HL-60/S4 (cell line): Measurements from ENCODE around the gene NCOA1.
"Not testable (repeated sequence)": the region's sequence is repeated elsewhere in the genome, so short reads cannot be mapped to it uniquely, and the experiment has no call there.

Experiments
- in situ Hi-C: fragments of 300-500 bp; cut with MboI; formaldehyde crosslinking; loops from 2 replicates; pipeline ENCODE4 v1.14.3; 2022; ENCODE audit warnings: low sequenced_read_pairs

The NCOA1 gene

DNA sequence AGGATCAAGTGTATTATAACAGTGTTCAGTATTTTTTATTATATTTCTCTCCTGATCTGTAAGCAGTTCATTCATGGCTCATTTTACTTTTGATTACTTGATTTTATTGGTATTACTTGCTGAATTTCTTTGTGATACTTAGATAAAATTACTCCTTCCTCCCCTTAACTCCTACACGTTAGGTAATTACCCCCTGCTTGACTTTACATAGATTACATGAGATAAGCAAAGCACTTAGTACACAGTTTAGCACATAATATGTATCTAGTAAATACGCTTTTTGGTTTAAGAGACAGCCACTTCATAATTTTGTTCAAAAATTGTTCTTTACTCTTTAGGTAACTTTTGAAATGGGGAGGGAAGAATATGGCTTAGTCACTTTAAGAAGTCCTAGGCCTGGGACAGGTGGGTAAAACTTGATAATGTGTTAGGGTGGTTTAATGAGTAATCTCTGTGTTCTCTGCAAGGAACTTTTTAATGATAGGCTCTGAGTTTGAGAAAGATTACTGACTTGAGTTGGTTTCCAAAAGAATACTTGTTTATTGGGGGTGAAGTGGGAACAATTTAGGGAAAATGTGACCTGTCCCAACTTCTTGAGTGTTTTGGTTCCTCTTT lies 80.9 kb downstream of the NCOA1 start:
- in situ Hi-C loops: no loop called here

DNA sequence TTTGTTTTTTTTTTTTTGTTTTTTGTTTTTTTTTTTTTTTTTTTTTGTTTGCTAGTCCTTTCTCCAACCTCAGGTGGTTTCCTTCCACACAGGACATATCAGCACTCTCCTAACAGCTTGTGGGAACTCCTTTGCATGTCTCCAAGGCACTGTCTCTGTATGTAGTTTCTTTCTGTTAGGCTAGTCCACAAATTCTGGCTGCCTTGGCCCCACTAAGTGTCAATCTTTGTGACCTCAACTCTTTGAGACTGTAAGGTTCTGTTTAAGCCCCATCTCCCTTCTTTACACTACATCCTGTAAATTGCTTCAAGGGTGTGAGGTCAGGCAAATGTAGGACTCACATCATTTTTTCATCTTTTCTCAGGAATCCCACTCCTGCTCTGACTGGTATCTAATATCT lies 85.1 kb downstream of the NCOA1 start:
- in situ Hi-C loops: no loop called here

DNA sequence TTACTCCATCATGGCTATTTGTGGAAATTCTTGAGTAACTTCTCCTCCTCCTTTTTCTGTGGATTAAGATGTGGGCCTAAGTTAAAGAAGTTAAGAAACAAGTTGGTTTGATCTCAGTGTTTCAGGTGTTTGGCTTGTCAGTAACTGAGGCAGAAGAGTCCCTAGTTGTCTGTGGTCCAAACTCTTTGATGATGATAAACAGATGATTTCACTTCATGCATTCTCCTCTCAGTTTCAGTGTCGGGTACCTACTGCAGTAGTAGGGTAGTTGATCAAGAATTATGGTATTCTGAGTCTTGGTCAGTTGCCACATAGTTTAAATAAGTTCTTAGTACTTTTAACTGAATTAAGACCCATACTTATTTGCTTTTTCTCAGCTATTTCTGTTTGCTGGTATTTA lies 85.6 kb downstream of the NCOA1 start:
- in situ Hi-C loops: no loop called here

DNA sequence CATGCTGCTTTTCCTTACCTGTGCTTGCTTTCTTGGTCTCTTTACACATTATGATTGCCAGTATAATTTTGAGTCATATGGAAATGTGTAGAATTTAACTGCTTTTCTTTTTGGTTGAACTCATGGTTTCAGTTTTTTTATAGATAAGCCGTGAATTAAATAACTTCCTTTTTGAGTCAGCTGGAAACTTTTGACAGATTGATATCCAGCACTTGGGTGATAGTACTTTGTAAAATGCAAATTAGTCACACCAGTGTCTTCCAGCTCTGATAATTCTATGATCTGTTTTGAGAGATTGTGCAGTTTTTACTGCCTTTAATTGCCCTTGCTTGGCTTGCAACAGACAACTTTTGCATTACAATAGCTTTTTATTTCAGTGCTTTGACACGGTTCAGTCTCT lies 86.4 kb downstream of the NCOA1 start:
- in situ Hi-C loops: no loop called here

DNA sequence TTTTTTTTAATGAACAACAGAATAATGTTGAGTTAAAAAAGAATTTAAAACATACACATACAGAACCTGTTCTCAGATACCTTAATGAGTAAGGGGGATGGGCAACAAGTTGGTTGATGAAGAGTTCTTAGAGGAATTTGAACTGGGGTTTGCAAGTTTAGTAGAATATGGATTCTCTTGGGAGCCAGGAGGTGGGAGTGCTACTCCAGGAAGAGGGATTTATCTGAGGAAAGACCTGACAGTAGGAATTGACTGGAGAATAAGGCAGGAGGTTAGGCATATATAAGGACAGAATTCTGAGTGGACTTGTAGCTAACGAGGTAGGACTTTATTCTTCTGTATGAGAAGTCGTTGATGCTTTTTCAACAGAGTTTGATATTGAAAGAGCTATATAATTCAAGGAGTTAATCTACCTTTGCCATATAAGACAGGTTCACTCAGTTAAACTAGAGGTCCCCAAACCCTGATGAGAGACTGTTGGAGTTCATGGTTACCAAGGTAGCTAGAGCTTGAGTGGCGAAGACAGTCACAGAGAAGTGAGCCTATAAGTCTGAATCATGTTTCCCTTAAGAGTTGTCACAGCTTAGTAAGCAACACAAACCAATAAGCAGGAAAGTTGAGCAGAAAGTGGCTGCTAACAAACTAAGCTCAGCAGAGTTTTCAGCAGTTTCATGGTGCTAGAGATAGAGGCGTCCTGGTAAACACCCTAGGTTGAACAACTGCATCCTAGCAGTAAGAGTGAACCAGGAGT lies 88.2 kb downstream of the NCOA1 start:
- in situ Hi-C loops: no loop called here

DNA sequence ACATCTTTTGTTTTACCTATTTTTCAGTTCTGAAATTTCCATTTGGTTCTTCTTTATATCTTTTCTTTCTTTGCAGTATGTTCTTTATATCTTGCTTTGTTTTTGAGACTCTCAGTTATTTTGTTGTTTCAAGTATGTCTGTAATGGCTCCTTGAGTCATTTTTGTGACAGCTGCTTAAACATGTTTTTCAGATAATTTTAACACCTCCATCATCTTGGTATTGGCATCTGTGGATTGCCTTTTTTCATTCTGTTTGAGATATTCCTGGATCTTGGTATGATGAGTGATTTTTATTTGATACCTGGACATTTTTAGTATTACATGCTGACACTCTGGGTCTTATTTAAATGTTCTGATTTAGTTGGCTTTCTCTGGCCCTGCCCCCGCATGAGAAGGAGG lies 89.5 kb downstream of the NCOA1 start:
- in situ Hi-C loops: no loop called here

DNA sequence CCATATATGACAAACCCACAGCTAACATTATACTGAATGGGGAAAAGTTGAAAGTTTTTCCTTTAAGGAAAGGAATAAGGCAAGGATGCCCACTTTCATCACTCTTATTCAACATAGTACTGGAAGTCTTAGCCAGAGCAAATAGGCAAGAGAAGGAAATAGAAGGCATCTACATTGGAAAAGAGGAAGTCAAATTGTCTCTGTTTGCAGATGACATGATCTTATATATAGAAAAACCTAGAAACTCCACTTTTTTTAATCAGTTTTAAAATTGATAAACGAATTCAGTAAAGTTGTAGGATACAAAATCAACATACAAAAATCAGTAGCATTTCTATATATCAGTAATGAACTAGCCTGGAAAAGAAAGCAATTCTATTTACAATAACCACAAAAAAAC lies 90.9 kb downstream of the NCOA1 start:
- in situ Hi-C loops: not testable (repeated sequence)

DNA sequence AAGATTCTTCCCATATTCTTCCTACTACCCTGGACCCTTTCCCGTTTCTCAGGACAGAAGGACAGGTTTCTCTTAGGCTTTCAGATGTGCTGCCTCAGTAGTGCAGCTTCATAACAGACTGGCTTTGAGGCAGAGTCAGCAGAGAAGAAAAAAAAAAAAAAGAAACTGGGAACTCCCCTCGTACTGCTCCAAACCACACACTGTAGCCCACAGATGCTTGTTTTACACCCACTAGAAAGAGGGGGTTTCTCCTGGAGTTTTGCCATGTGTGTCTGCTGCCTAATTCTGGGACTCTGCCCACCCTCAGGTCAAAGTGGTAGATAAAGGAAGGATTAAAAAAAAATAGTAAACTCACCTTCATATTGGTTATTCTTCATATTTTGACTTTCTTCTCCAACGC lies 95.9 kb downstream of the NCOA1 start:
- in situ Hi-C loops: no loop called here

DNA sequence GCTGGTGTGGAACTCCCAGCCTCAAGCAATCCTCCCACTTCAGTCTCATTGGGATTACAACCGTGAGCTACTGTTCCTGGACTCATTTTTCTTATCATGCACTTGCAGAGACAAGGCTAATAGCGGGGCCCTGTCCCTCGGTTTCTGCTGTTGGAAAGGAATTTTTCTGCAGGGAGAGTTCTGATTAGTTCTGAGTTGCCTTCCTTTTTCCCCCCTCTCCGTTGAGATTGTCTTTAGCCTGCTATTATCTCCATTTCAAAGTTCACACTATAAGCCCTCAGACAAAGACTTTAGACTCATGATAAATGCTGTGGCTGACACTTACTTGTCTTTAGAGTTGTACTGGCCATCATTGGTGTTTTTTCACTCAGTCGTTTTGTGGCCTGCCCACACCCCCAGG lies 97.2 kb downstream of the NCOA1 start:
- in situ Hi-C loops: no loop called here

DNA sequence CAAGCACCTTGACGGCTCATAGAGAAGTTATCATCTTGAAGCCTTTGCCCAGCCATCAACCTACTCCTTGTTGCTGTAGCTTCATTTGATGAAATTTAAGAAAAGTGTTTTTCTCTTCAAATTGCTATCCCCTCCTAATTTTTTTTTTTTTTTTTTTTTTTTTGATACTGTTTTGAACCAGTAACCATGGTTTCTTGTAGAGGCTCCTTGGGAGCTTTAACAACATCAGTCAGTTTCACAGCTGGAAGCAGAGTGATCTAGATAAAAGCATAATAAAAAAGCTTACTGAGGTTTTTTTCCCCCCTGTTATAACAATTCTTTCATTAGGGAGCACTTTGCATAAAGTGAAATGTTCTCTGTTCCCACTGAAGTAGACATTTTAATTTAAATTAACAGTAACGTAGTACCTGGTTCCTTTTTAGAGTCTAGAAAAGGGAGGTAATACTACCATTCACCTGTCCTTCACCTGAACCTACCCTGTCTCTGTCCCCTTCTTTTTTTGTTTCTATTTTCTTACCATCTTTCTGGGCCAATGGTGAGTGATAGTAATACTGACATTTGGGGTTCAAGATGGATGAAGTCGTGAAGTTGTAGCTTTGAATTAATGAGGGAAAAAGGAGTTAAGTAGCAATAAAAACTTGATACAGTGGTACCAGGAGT lies 101.5 kb downstream of the NCOA1 start:
- in situ Hi-C loops: no loop called here

DNA sequence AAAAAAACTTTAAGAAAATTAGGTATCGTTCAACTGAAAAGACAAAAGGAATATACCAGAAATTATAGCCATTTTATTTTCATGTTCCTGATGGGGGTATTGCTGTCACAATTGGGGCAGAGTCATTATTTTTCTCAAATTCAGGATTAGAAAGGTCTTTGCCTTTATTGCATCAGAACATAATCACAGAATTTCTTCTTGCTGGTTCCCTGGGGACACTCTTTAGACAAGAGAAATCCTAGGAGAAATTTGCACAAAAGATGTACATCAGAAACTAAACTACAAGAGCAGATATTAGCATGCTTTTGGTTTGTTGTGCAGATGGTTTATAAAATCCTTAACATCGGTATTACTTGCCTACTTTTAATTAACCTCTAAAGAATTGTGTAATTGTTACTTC lies 103.2 kb downstream of the NCOA1 start:
- in situ Hi-C loops: no loop called here

DNA sequence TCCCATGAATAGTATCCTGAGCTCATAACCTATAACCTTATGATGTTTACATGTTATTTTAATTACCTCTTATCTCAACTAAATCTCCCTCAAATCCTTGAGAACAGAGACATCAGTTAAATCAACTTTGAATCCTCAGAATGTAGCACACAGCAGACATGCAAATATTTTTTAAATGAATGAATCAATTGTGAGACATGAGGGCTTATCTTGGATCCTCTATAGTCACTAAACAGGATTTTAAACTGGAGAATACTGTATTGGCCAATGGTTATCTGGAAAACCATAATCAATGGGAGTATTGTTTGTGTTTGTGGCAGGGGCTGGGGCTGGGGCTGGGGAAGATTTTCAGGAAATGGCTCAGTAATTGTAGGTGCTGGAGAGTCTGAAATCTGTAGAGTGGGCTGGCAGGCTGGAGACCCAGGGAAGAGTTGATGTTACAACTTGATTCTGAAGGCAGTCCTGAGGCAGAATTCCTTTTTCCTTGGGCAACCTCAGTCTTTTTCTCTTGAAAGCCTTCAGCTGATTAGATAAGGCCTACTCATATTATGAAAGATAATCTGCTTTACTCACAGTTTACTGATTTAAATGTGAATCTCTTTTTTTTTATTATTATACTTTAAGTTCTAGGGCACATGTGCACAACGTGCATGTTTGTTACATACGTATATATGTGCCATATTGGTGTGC lies 106.3 kb downstream of the NCOA1 start:
- in situ Hi-C loops: no loop called here

DNA sequence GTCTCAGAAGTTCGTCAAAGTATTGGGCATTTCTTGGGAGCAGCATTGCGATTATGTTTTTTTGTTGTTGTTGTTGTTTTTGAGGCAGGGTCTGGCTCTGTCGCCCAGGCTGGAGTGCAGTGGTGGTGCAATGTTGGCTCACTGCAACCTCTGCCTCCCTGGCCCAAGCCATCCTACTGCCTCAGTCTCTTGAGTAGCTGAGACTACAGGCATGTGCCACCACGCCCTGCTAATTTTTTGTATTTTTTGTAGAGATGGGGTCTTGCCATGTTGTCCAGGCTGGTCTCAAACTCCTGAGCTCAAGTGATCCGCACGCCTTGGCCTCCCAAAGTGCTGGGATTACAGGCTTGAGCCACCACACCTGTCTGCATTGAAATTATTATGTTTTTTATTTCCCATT lies 109.1 kb downstream of the NCOA1 start:
- in situ Hi-C loops: not testable (repeated sequence)

DNA sequence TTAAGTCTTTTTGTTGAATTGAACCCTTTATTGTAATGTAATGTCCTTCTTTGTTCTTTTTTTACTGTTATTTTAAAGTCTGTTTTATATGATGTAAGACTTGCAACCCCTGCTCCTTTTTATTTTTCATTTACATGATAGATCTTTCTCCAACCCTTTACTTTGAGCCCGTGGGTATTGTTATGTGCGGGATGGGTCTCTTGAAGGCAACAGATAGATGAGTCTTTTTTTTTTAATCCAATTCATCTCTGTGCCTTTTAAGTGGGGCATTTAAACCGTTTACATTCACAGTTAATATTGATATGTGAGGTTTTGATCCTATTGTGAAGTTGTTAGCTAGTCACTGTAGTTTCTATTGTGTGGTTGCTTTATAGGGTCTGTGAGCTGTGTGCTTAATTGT lies 120.6 kb downstream of the NCOA1 start:
- in situ Hi-C loops: loop anchor here (10.0 kb wide), 1 partner anchor 213 kb away; no protein-coding TSS in a partner anchor

DNA sequence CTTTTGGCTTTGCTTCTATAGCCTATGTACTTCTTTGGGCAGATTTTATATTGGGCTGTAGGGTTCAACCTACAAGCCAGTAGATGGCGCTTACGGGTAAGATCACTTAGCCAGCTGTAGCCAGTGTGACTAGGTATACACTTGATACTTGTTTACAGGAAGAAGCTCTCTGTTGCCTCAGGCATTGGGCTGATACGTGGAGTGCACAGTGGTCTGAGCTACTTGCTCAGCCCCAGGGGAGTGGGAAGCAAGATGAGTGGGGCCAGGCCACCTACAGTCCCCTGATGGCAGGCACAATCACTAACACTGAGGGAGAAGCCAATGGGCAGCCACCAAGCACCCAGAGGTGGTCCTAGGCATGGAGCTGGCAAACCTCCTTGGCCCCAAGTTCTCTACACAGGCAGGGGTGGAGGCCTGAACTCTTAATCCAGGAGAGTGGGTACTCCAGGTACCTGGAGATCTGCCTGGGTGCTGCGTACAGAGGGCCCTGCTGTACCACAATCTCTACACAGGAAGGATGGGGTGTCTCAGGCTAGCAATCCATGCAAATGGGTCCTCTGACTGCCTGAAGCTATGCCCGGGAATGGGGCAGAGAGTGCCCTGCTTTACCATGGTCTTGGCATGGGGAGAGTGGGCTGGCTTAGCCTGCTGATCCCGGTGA lies 122.2 kb downstream of the NCOA1 start:
- in situ Hi-C loops: loop anchor here (10.0 kb wide), 1 partner anchor 212 kb away; no protein-coding TSS in a partner anchor

DNA sequence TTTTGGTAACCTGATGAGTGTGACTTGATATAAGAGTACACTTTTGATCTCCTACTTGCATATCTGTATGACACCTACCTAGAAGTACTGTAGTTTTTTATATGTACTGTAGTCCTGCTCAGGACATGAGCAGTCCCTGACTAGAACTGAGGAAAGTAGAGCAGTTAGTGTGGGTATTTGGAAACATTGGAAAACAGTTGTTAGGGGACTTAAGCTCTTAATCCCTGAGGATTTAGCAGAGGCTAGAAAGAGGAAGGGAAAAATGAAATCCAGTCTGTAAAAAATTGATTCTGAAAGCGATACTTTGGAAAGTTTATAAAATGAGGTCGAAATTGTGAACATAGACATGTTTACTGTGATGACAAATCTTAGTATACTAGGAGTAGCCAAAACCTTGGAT lies 125.6 kb downstream of the NCOA1 start:
- in situ Hi-C loops: loop anchor here (10.0 kb wide), 1 partner anchor 208 kb away; no protein-coding TSS in a partner anchor

DNA sequence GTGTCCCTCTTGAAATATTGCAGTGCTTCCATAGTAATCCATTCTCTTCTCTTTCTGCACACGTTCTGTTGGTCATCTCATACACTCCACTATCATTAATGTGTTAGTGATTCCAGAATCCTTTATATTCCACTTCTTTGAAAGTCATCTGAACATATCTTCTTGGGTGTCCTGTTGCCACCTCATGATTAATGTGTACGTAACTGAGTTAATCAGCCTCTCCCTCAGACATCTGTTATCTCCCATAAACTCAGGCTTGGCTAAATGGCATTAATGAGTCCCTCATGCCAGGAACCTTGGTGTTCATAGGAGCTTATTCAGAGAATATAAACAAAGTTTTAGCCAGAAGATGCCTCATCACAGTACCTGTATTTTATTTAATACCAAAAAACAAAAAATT lies 126.4 kb downstream of the NCOA1 start:
- in situ Hi-C loops: loop anchor here (10.0 kb wide), 1 partner anchor 207 kb away; no protein-coding TSS in a partner anchor

DNA sequence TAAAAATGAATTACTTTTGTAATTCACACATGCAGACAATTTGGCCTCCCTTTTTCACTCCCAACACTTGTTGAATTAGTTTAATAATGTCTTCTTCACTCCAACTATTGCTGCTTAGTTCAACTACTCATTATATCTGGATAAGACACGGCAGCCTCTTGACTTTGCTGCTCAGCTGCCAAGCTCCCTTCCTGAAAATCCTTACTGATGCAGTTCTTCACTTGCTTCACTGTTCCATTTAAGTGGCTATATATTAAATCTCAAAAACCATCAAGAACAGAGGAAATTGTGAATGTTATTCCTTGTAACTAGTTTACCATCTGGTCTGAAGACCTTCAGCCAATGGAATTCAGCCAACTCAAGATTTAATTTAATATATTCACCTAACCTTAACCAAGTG lies 127.1 kb downstream of the NCOA1 start:
- in situ Hi-C loops: loop anchor here (10.0 kb wide), 1 partner anchor 207 kb away; no protein-coding TSS in a partner anchor

DNA sequence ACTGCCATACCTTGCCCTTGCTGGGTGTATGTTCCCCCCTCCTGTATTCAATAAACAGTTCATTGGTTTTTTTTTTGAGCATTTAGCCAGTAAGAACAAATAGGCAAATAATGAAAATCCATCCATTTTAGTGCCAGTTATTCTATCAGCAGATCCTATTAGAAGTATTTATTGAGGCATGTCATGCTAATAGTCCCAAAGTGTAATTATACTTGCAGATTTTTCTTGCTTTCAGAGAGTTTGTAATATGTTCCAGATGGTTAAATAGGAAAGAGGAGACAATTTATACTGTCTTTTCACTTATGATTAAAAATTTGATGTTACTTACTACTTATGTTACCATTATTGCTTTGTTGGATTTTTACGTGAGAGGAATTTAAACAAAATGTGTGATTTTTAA lies 127.6 kb downstream of the NCOA1 start:
- in situ Hi-C loops: loop anchor here (10.0 kb wide), 1 partner anchor 206 kb away; no protein-coding TSS in a partner anchor

DNA sequence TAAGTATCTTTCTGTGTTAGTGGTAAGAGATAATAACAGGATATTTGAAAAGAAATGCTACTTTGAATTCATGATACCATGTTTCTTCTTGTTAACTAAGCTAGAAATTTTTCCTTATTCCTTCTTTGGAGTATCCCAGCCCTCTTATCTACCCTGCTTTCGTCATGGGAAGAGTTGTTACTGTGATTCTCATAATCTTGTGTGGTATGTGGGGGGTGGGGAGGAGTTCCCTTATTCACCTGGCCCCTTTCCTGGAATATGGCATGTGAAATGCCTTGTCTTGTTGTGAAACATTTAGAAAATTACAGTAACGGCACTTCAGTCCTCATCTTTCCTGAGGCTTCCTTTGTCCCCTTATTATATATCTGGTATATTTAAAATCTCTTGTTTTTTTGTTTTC lies 129.9 kb downstream of the NCOA1 start:
- in situ Hi-C loops: no loop called here
